WTC11 (cell line): ENCODE measurements around the gene CDH13. TPM values are rescaled to one million over a fixed set of nuclear protein-coding genes. Genes with fewer than 3 reads are reported as not detected.

Source experiments
- ATAC-seq: fragments of 200-7000 bp; cut with Tn5 transposase; 2 replicates; pipeline ENCODE4 v1.10.0; 2021; ENCODE audit warnings: mild to moderate bottlenecking, moderate library complexity
- CTCF ChIA-PET: fragments of 300-600 bp; sonication (Branson Sonifier 250); formaldehyde crosslinking; loops from one replicate; lab custom pipeline; 2021; ENCODE audit warnings: antibody characterized with exemption; lab: Charles Lee
- POLR2A ChIA-PET: fragments of 350-600 bp; sonication (Branson Sonifier 250); formaldehyde crosslinking; loops from one replicate; lab custom pipeline; 2021; ENCODE audit warnings: antibody characterized with exemption; lab: Charles Lee
- DNase-seq: peaks from one replicate; pipeline ENCODE4 v3.0.0; 2021; ENCODE audit warnings: low spot score
- H3K27ac Mint-ChIP-seq: 2 replicates; pipeline ENCODE4 v1.8.0; 2021; ENCODE audit warnings: mixed read lengths
- H3K27me3 Mint-ChIP-seq: 2 replicates; pipeline ENCODE4 v1.8.0; 2021; ENCODE audit warnings: low read depth, mild to moderate bottlenecking, moderate library complexity, mixed read lengths
- H3K36me3 Mint-ChIP-seq: 2 replicates; pipeline ENCODE4 v1.8.0; 2021; ENCODE audit warnings: mixed read lengths
- H3K4me1 Mint-ChIP-seq: 2 replicates; pipeline ENCODE4 v1.8.0; 2022; ENCODE audit warnings: mixed read lengths
- H3K4me3 Mint-ChIP-seq: 2 replicates; pipeline ENCODE4 v1.8.0; 2021; ENCODE audit warnings: mild to moderate bottlenecking, moderate library complexity, mixed read lengths
- H3K9me3 Mint-ChIP-seq: 2 replicates; pipeline ENCODE4 v1.8.0; 2021; ENCODE audit warnings: mixed read lengths
- ATF1 ChIP-seq: sonication (generic); formaldehyde crosslinking; IDR thresholded peaks from 2 replicates; pipeline ENCODE4 v1.8.1; 2023; ENCODE audit warnings: mild to moderate bottlenecking, moderate library complexity, missing genetic modification reagents
- ATF6 ChIP-seq: sonication (generic); formaldehyde crosslinking; IDR thresholded peaks from 2 replicates; pipeline ENCODE4 v1.8.1; 2023; ENCODE audit warnings: mild to moderate bottlenecking, missing genetic modification reagents
- ESRRA ChIP-seq: sonication (generic); formaldehyde crosslinking; IDR thresholded peaks from 2 replicates; pipeline ENCODE4 v1.8.1; 2022; ENCODE audit warnings: mild to moderate bottlenecking, missing genetic modification reagents, borderline replicate concordance
- GABPB1 ChIP-seq: sonication (generic); formaldehyde crosslinking; IDR thresholded peaks from 2 replicates; pipeline ENCODE4 v1.8.1; 2023; ENCODE audit warnings: mild to moderate bottlenecking, missing genetic modification reagents
- GRHL2 ChIP-seq: fragments of 250-450 bp; sonication (Bioruptor Pico); IDR thresholded peaks from 2 replicates; pipeline ENCODE4 v1.8.0; 2022; ENCODE audit warnings: mild to moderate bottlenecking, moderate library complexity; ENCODE audit not compliant: insufficient replicate concordance, severe bottlenecking
- TCF7 ChIP-seq: sonication (generic); formaldehyde crosslinking; IDR thresholded peaks from 2 replicates; pipeline ENCODE4 v1.8.0; 2022; ENCODE audit warnings: mild to moderate bottlenecking, low read depth, missing genetic modification reagents, moderate library complexity
- USF2 ChIP-seq: sonication (generic); formaldehyde crosslinking; IDR thresholded peaks from 2 replicates; pipeline ENCODE4 v1.8.1; 2023; ENCODE audit warnings: mild to moderate bottlenecking, missing genetic modification reagents, moderate library complexity
- ZBTB43 ChIP-seq: sonication (generic); formaldehyde crosslinking; IDR thresholded peaks from 2 replicates; pipeline ENCODE4 v1.8.1; 2023; ENCODE audit warnings: mild to moderate bottlenecking, missing genetic modification reagents
- ZNF423 ChIP-seq: fragments of 250-450 bp; sonication (Bioruptor Pico); IDR thresholded peaks from 2 replicates; pipeline ENCODE4 v2.1.2; 2022; ENCODE audit warnings: mild to moderate bottlenecking, moderate library complexity
- ZNF532 ChIP-seq: fragments of 250-450 bp; sonication (Bioruptor Pico); IDR thresholded peaks from 2 replicates; pipeline ENCODE4 v1.9.0; 2021; ENCODE audit warnings: mild to moderate bottlenecking, borderline replicate concordance
- total RNA-seq: library from RNA; stranded (reverse); gene quantifications from 3 replicates; pipeline ENCODE4 v1.2.3, GENCODE V29; 2021
- TF ChIP-seq, protein P1 (sequence below): sonication (generic); formaldehyde crosslinking; IDR thresholded peaks from 2 replicates; pipeline ENCODE4 v1.8.1; 2022; ENCODE audit warnings: low read depth, missing genetic modification reagents, borderline replicate concordance
- TF ChIP-seq, protein P2 (sequence below): fragments of 250-450 bp; sonication (Bioruptor Pico); IDR thresholded peaks from 2 replicates; pipeline ENCODE4 v2.1.2; 2022; ENCODE audit warnings: mild to moderate bottlenecking, moderate library complexity
- TF ChIP-seq, protein P3 (sequence below): sonication (generic); formaldehyde crosslinking; IDR thresholded peaks from 2 replicates; pipeline ENCODE4 v1.8.1; 2022; ENCODE audit warnings: missing genetic modification reagents, borderline replicate concordance
- TF ChIP-seq, protein P4 (sequence below): sonication (generic); formaldehyde crosslinking; IDR thresholded peaks from 2 replicates; pipeline ENCODE4 v1.8.0; 2023; ENCODE audit warnings: missing genetic modification reagents
- TF ChIP-seq, protein P5 (sequence below): fragments of 250-450 bp; sonication (Bioruptor Pico); IDR thresholded peaks from 2 replicates; pipeline ENCODE4 v1.9.0; 2021; ENCODE audit warnings: moderate library complexity, mild to moderate bottlenecking, inconsistent platforms, borderline replicate concordance
- TF ChIP-seq, protein P6 (sequence below): sonication (generic); formaldehyde crosslinking; IDR thresholded peaks from 2 replicates; pipeline ENCODE4 v1.8.0; 2022; ENCODE audit warnings: mild to moderate bottlenecking, missing genetic modification reagents

Gene CDH13
- total RNA-seq, 1 experiment from 2014 or later: 0.81 TPM

DNA sequence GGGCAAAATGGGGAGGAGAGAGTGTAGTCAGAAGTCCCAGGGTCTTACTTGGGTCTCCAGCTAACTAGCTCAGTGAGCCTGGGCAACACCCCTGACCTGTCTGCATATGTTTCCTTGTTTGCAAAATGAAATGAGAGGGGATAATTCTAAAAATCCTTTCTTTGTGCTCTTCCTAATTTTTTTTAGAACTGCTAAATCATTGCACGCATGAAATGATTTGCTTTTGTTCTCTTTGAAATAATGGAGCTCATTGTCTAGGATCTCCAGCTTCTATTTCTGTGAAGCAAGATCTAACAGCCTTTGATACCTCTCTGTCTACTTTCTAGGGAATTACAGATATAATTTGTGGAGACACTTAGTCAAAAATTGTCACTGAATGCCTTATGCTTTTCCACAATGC lies 181.3 kb downstream of the CDH13 start:
- Mint-ChIP-seq H3K4me3 (no peak overlapping the region), H3K27ac (no peak overlapping the region), H3K9me3 (no peaks in the 10 kb centered on the region), H3K4me1 (peaks cover 3% of the 10 kb centered on the region; the same call in 1 of the 2 replicates), H3K36me3 (no peaks in the 10 kb centered on the region), H3K27me3 (no peaks in the 10 kb centered on the region)
- DNase-seq: no peak
- ATAC-seq: no peak
- TF ChIP-seq, protein P1, sequence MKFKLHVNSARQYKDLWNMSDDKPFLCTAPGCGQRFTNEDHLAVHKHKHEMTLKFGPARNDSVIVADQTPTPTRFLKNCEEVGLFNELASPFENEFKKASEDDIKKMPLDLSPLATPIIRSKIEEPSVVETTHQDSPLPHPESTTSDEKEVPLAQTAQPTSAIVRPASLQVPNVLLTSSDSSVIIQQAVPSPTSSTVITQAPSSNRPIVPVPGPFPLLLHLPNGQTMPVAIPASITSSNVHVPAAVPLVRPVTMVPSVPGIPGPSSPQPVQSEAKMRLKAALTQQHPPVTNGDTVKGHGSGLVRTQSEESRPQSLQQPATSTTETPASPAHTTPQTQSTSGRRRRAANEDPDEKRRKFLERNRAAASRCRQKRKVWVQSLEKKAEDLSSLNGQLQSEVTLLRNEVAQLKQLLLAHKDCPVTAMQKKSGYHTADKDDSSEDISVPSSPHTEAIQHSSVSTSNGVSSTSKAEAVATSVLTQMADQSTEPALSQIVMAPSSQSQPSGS (CRISPR knock-in tag): no peak
- TF ChIP-seq ATF1 (CRISPR knock-in tag) (no peak), ESRRA (no peak), TCF7 (no peak), ATF6 (CRISPR knock-in tag) (no peak), USF2 (CRISPR knock-in tag) (no peak), ZNF423 (no peak), GRHL2 (no peak), GABPB1 (CRISPR knock-in tag) (no peak), ZNF532 (CRISPR knock-in tag) (no peak), ZBTB43 (CRISPR knock-in tag) (no peak)
- TF ChIP-seq, protein P2, sequence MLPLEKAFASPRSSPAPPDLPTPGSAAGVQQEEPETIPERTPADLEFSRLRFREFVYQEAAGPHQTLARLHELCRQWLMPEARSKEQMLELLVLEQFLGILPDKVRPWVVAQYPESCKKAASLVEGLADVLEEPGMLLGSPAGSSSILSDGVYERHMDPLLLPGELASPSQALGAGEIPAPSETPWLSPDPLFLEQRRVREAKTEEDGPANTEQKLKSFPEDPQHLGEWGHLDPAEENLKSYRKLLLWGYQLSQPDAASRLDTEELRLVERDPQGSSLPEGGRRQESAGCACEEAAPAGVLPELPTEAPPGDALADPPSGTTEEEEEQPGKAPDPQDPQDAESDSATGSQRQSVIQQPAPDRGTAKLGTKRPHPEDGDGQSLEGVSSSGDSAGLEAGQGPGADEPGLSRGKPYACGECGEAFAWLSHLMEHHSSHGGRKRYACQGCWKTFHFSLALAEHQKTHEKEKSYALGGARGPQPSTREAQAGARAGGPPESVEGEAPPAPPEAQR (CRISPR knock-in tag): no peak
- TF ChIP-seq, protein P3, sequence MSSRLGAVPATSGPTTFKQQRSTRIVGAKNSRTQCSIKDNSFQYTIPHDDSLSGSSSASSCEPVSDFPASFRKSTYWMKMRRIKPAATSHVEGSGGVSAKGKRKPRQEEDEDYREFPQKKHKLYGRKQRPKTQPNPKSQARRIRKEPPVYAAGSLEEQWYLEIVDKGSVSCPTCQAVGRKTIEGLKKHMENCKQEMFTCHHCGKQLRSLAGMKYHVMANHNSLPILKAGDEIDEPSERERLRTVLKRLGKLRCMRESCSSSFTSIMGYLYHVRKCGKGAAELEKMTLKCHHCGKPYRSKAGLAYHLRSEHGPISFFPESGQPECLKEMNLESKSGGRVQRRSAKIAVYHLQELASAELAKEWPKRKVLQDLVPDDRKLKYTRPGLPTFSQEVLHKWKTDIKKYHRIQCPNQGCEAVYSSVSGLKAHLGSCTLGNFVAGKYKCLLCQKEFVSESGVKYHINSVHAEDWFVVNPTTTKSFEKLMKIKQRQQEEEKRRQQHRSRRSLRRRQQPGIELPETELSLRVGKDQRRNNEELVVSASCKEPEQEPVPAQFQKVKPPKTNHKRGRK (CRISPR knock-in tag): no peak
- TF ChIP-seq, protein P4, sequence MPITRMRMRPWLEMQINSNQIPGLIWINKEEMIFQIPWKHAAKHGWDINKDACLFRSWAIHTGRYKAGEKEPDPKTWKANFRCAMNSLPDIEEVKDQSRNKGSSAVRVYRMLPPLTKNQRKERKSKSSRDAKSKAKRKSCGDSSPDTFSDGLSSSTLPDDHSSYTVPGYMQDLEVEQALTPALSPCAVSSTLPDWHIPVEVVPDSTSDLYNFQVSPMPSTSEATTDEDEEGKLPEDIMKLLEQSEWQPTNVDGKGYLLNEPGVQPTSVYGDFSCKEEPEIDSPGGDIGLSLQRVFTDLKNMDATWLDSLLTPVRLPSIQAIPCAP (CRISPR knock-in tag): no peak
- TF ChIP-seq, protein P5, sequence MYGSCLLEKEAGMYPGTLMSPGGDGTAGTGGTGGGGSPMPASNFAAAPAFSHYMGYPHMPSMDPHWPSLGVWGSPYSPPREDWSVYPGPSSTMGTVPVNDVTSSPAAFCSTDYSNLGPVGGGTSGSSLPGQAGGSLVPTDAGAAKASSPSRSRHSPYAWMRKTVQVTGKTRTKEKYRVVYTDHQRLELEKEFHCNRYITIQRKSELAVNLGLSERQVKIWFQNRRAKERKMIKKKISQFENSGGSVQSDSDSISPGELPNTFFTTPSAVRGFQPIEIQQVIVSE: no peak
- TF ChIP-seq, protein P6, sequence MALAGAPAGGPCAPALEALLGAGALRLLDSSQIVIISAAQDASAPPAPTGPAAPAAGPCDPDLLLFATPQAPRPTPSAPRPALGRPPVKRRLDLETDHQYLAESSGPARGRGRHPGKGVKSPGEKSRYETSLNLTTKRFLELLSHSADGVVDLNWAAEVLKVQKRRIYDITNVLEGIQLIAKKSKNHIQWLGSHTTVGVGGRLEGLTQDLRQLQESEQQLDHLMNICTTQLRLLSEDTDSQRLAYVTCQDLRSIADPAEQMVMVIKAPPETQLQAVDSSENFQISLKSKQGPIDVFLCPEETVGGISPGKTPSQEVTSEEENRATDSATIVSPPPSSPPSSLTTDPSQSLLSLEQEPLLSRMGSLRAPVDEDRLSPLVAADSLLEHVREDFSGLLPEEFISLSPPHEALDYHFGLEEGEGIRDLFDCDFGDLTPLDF (CRISPR knock-in tag): no peak
- POLR2A ChIA-PET: no interaction called here
- CTCF ChIA-PET: no interaction called here
